GM18508 (cell line): ENCODE data around the gene MEP1B.
A peak's percentile ranks its signal among the peaks of the same experiment; 100 is the strongest.
"Not testable (repeated sequence)": the region's sequence is repeated elsewhere in the genome, so short reads cannot be mapped to it uniquely, and the experiment has no call there.

Experiments used
- ATAC-seq: cut with Tn5 transposase; IDR thresholded peaks from one replicate; pipeline ENCODE4 v1.9.1; 2021; ENCODE audit warnings: moderate number of reproducible peaks; ENCODE audit not compliant: insufficient read depth, unreplicated experiment

Gene MEP1B

DNA sequence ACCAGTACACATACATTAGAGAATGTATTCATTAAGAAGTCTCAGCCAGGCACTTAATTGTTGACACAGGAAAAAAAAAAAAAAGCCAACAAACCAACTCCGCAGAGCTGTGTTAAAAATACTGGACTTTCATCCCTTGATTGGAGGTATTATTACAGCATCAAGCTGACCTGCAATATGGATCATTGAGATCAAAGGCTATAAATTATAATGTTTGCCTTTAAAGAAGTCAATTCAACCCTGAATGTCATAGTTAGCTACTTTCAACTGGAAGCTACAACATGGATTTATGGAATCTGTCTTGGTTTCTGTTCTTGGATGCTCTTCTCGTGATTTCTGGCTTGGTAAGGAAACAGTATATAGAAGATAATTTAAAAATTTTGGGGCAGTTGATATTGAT is at the start of gene MEP1B:
Gene MEP1B (plus strand): TSS at position 250 of the 400 bp plus-strand sequence. CDS start 32 bp downstream, at position 282.
- ATAC-seq = no peak

DNA sequence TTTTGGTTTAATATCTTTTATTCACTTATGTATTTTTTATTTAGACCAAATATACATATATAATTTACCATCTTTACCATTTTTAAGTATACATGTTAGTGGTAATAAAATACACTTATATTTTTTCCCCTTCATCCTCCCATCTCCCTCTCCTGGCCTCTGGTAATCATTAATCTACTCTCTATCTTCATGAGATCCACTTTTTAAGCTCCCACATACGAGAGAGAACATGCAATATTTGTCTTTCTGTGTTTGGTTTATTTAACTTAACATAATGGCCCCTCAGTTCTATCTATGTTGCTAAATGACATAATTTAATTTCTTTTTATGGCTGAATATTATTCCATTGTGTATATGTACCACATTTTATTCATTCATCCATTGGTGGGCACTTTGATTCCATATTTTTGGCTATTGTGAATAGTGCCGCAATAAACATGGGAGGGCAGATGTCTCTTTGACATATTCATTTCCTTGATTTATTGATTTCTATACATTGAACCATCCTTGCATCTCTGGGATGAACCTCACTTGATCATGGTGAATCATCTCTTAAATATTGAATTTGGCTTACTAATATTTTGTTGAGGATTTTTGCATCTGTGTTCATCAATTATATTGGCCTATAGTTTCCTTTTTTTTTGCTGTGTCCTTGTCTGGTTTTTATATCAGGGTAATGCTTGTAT is 41.5 kb upstream of the MEP1B start:
- no peak for ATAC-seq

DNA sequence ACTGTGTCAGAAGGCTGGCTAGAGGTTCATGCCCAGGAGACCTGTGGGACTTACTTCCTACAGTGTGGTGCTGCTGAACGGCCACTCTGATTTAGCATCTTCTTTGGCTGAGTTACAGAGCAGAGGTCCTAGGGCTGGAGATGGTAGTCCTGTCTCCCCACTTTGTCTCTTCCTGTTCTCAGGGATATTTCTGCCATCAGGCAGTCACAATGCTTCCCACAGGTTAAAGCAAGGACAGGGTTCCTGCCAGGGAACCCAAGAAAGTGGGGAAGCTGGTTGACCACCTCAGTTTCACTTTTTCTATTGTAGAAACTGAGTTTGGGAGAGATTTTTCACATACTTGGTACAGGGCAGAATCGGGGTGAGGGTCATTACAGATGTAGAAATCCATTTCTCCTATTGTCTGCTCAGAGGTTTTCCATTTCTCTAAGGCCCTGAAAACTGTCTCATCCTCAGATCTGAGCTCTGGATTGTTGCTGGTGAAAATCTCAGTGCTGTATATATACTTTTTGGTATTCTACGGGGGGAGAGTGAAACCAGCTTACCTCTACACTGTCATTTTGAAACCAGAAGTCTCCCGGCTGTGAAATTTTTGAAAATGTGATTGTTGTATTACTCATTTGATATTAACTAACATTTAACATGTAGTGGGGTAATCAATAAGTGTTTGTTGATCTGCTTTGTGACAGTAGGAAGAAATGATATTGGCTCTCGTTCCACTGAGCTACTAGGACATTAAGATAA is 37.0 kb upstream of the MEP1B start:
- ATAC-seq = peak; percentile 87

DNA sequence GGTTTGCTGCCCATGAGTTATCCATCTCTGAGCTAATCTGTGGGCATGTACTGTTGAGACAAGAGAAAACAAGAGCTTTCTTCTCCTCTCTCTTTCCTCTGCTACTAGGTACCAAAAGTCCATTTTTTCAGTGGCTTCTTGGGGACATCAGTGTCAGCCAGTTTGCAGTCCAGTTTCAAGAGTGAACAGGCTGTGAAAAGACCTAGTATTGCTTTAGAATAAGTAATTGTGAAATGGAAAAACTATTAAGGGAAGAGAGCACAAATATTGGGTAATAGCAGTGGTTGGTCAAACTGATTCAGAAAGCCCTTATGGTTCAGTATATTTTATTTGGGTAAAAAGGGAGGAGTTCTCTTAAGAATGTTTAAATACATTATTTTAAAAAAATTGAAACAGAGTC is 33.0 kb upstream of the MEP1B start:
- no peak for ATAC-seq

DNA sequence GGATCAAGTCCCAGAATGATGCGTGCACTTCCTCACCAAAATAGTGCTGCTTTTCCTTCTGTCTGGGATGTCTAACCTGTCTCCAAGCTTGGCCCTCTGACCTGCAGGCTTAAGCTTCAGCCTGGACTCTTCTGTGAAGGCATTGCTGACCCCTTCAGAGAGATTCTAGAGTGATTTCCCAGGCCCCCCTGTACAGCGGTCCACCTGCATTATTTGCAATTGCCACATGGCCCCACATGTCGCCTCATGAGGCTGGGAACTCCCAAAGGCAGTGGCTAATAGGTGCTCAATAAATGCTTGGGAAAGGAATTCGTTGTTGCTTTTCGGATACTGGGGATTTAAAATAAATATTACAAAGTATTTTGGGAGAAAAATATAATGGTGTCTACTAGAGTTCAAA is 32.3 kb upstream of the MEP1B start:
- no peak for ATAC-seq

DNA sequence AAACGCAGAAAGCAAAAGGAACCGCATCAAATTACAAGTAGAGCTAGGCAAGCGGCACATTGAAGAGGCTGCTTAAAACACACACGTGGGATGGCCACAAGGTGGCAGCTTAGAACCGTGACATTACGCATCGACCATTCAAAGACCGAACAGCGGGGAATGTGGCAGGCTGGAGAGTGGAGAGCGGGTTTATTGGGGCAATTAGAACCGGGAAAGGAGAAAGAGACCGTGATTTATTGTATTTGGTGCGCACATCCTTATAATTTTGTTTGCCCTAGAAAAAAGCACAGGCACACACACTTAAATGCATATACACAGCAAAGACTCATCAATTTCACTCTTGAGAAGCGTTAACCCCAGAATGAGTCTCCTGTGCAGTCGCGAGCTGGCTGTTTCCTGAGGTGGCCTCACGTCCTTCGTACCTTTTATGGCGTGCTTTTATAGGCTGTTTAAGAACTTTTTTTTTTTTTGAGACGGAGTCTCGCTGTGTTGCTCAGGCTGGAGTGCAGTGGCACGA is 31.7 kb upstream of the MEP1B start:
- ATAC-seq = peak; percentile 86

DNA sequence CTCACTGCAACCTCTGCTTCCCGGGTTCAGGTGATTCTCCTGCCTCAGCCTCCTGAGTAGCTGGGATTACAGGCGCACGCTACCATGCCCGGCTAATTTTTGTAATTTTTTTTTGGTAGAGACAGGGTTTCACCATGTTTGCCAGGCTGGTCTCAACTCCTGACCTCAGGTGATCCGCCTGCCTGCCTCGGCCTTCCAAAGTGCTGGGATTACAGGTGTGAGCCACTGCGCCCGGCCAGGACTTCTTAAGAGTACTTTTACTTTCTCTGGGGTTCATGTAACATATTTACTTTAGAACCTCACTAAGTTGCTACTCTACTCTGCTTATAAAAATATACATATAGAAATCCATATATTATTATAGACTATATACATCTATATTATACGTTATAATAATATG is 31.2 kb upstream of the MEP1B start:
- ATAC-seq = not testable (repeated sequence)

DNA sequence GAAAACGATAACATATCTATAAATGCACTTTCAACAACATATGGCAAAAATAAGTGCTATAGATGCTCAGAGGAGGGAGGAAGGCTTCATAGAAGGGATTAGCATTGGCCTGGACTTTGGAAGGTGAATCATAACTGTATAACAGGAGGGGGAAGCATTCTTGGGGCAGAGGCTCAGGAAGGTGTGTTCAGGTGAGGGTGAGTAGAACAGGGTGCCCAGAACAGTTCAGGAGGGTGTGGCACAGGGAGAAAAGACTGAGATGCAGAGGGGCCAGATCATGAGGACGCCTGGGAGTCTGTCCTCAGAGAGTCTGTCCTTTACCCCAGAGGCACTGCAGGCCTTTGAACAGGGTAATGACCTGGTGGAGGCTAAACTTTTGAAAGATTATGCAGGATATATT is 29.3 kb upstream of the MEP1B start:
- ATAC-seq = no peak

DNA sequence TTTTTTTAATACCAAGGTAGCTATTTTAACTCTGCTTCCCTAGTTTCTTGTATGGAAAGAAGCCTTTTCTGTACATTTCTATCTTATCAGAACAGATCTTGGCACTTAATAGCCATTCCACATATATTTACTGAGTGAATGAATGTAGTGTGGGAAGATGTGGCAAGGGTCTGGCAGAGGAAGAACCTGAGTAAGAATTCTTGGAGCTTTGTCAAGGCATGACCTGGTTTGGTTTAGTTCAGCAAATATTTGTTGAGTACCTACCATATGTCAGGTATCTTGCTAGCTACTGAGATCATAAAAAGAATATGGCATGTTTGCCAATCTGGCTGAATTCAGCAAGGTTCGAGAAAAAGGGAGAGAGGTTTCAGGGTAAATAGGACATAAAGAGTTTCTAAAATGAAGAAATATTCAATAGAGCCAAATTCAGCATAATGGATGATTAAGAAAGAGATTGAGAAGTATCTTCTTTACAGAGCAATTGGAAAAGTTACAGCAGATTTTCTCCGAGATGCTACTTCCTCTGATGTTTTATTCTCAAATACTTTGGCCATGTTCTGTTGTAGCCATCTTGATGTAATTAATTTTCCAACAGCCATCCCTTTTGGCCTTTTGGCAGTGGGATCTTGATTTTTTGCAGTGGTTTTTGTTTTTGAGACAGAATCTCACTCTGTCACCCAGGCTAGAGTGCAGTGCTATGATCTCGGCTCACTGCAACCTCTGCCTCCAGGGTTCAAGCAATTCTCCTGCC is 21.7 kb upstream of the MEP1B start:
- ATAC-seq = no peak

DNA sequence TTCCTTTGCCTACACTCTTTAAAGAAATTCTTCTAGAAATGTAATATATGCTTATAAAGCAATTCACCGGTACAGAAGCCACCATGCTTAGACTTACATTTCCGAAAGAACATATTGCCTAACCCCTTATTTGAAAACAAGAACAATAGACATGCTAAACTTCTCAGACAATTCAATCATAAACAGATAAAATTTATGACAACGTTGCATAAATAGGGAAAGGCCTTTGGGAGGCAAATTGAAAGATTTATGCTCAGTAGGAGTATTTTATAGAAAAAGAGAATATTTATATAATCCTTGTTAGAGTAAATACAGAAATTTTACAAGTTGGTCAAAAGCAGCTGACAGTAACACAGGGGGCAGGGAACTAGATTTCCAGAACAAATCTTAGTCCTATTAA is 16.2 kb upstream of the MEP1B start:
- no peak for ATAC-seq

DNA sequence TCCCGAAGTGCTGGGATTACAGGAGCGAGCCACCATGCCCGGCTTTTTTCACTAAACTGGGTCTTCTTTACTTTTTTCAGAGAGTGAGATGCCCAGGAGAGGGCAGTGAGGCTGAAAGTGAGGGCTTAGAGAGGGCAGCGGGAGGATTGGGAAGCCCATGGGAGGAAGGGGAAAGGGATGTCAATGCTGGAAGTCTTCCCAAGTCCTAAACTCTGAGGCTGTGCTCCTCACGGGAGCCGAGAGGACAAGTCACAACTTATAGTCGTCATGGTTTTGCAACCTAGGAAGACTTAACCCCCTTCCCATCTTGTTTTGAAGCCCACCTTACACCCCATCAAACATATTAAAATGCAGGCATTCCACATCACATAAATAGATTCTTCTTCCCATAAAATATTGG is 15.1 kb upstream of the MEP1B start:
- no peak for ATAC-seq

DNA sequence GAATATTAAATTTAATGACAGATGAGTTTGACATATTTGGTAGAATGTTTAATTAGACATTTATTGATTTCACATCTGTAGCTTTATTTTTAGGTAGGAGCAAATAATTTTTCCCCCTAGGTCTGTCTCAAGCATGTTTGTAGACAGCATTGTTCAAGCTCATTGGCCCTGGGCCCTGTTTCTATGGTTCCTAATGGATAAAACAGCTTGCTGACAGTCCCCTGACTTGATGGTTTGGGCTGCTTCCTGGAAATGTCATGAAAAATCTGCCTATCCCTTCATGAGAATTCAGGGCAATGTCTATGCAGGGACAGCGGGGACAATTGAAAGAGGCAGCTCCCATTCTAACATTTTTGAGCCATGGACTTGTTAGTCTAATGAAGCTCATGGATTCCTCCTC is 14.6 kb upstream of the MEP1B start:
- no peak for ATAC-seq

DNA sequence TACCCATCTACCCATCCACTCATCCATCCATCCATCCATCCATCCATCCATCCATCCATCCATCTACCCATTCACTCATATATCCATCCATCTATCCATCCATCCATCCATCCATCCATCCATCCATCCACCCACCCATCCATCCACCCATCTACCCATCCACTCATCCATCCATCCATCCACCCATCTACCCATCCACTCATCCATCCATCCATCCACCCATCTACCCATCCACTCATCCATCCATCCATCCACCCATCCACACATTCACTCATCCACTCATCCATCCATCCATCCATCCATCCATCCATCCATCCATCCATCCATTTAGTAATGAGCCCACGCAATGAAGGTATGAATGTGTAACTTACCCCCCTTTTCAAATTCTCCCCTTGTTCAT is 13.1 kb upstream of the MEP1B start:
- ATAC-seq = not testable (repeated sequence)

DNA sequence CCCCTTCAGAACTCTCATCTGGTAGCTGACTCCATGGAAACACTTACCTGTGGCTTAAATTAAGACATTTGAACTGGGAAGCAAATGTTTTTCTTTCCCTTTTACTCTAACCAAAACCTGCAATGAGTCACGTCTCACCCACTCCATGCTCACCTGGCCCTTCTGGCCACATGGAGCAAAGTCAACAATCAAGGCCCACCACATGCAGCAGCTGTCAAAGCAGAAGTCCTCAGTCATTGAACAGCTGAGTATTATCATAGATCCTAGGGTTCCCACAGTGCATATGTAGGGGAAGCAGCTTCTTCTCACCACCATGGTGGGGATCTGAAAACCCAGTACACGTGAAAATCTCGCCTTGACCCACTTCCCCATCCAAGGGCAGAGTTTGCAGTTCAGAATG is 12.3 kb upstream of the MEP1B start:
- ATAC-seq = no peak

DNA sequence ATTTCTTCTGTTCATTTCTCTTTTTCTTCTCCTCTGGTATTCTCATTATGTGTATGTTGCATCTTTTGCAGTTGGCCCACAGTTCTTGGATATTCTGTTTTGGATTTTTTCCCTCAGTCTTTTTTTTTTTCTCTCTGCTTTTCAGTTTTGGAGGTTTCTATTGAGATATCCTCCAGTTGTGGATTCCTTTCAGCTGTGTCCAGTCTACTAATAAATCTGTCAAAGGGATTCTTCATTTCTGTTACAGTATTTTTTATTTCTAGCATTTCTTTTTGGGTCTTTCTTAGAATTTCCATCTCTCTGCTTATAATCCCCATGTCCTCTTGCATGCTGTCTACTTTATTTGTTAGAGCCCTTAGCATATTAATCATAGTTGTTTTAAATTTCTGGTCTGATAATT is 6.3 kb upstream of the MEP1B start:
- no peak for ATAC-seq

DNA sequence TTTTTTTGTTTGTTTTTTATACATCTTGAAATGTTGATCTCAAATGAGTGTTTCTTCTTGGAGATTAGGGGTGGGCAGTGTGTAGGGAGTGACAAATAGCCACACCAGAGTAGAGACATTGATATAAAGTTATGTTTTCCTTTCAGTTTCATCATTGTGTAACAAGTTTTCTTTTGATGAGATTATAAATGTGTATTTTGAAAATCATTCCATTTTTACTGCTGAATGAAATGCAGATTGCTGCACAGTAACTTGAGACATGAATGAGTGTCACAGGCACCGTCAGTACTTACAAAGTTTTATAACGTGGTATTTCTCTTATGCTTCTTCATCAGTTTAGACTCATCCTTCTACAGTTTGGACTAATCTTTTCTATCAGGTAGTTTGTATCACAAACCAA is 370 bp downstream of the MEP1B start:
- ATAC-seq = no peak

DNA sequence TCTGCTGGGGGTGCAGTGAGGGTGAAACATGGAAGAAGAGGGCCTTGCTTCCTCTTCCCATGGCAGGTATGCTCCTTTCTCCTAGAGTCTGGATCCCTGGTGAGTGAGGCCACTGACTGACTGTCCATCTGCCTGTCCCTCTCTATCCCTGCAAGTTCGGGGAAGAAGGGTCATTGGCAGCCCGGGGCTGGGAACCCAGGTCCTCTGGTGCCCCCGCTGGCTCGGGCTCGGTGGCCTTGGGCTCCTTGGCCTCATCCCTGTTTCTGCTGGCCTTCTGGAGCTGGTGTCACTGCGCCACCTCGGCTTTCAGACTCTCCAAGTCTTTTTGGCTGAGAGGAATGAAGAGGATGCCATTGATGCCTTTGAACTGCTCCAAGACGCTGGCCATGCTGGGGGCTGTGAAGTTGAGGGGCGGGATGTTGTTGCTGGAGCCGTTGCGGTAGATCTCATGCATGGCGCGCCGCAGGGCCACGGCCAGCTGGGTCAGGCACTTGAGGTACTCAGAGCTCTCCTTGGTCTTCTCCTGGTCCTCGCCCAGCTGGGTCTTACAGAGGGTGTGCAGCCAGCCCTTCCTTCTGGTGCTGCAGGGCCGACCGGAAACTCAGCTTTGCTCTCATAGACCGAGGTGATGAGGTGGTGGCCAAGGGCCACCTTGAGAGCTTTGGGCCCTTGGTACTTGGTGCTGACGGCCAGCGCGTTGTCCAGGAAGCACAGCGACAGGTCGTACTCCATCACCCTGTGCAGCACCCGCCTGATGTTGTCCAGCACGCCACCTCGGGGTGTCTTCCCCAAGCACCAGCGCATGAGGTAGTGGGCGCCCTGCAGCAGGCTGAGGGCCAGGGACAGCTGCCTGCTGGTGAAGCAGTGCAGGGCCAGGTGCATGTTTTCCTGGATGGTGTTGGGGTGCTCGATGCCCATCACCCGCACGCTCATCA is 6.3 kb downstream of the MEP1B start:
- no peak for ATAC-seq

DNA sequence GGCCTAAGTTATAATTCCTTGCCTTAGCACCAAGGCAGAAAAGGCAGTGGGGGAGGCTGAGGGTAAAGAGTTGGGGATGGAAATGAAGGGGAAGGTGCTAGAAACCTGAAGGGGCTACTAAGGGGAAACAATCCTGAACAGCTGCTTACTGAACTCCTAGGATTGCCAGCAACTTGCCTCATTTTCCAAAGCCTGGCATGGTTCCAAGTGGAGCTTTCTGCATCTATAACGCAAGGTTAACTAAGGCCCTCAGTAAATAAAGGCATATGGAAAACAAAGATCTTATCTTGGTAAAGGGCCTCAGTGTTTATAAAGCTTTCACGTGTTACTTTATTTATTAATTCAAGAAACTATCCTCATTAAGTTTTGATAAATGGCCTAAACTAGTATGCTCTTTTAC is 10.9 kb downstream of the MEP1B start:
- no peak for ATAC-seq

DNA sequence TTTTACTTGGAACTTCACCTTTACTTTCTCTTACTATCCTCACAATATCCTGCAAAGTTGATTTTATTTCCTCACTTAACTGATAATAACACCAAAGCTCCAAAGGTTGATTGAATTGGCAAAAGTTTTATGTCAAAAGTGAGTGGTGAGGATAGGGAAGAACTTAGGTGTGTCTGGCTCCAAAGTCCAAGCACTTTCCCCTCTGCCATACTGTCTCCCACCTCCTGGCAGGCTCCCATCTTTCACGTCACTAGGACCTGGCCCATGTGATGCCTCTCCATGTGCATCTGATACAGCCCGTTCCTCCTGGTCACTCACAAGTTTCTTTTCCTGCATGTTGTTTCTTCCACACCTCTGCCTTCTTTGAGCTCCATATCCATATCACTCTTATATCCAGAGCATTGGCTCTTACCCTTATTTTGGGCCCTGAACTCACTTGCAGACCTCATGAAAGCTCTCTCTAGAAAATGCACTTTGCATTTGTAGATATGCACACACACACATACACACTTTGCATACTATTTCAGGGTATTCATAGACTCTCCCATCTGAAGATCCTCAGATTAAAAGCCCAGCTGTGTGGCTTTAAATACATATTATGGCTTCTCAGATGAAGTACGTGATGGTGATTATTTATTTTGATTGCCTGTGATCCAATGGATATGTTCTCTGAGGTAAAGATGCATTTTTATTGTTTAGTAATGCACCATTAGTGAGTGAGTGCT is 12.3 kb downstream of the MEP1B start:
- ATAC-seq = no peak
